GM21576 (cell line): ENCODE data around the gene DNAH3.

Experiments used
- ATAC-seq: cut with Tn5 transposase; IDR thresholded peaks from one replicate; pipeline ENCODE4 v1.9.1; 2021; ENCODE audit warnings: mild to moderate bottlenecking, moderate library complexity; ENCODE audit not compliant: unreplicated experiment

DNAH3 gene

DNA sequence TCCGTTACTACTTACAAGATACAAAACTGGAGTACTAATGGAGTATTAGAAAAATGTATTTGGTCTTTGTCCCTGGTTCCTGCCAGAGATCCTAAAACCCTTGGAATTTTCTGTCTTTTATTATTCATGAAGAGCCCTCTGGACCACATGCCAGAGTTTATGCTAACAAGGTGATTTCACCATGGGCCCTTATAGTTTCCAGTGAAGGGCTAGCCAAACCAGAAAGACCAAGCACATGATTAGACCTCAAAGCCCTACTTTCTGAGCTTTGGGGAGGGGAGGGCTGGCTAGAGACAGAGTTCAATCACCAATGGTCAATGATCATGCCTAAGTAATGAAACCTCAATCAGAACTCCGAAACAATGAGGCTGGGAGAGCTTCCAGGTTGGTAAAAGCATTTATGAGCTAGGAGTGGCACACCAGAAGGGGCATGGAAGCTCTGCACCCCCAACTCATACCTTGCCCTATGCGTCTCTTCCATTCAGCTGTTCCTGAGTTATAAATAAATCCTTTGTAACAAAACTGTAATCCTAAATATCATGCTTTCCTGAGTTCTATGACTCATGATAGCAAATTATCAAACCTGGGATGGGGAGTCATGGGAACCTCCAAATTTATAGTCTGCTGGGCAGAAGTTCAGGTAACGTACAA lies 260.9 kb downstream of the DNAH3 start:
- no peak for ATAC-seq

DNA sequence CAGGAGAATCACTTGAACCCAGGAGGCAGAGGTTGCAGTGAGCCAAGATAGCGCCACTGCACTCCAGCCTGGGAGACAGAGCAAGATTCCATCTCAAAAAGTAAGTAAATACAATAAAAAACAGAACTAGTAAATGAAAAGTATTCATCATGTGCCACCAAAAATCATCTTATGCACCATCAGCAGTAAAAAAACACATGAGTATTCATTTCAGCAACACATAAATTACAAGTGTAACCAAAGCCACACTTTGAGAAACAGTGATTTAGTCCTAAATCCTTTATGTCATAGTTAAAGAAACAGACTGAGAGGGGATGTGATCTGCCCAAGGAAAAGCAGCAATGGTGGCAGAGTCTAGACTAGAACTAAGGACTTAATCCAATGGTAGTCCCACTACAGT lies 263.4 kb downstream of the DNAH3 start:
- no peak for ATAC-seq

DNA sequence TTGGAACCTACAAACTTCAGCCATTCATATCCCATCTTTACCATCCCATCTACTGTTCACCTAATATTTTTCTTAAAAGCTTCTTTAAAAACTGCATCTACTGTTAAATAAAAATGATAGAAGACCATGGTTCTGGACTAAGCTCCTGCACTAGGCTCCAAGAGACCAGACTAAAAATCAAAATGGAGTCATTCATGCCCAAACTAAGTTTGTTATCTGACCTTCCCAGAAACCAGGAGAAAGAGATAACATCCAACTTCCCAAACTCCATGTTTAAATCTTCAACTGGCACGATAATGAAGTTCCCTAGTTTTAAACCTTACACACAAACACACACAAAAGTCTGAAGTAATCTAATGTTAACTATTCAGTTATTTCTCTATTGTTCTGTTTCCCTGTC lies 264.3 kb downstream of the DNAH3 start:
- ATAC-seq, result no peak

DNA sequence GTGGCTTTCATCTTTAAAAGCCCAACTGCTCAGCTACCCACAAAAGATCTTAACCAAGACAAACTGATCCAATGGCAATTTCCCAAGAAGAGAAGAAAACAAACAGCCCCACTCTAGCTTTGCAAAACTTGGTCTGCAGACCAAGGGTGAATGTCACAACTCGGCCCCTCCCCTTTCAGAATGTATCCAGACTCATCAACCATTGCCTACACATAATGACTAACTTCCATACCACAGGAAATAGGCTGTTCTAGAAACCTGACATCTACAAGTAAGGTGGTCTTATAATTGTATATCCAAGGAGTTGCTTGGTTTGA lies 266.4 kb downstream of the DNAH3 start:
- ATAC-seq, result no peak

DNA sequence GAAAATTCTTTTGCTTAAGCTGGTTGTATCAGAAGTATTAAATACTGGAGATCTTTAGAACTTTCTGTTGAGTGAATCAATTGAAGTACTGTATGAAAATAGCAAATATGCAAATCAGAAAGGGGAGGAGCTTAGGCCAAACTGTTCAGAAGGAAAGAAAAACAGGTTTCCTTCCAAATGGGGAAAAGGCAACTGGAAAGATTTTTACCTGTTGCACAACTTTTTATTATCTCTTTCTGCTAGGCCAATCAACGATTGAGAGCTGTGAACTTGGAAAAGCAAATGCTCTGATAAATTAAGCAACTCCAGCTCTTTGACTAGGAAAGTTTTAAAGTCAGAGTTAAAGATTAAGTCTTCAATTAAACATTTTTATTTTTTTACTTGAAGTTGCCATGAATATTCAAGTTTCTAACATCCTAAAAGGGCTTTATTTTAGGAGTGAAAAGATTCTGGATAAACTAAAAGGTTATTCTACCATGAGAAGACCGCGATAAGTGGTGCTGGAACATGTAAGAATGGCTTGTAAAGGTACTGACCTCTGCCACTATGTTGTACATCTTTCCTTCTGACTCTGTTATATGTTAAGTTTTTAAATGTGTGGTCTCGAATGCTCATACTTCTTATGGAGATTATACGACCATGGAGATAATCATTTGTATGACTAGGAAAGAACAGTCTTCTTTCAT lies 266.9 kb downstream of the DNAH3 start:
- no peak for ATAC-seq
